ENCODE results near the gene GRID1.
"Not testable (repeated sequence)": the region's sequence is repeated elsewhere in the genome, so short reads cannot be mapped to it uniquely, and the experiment has no call there.

Gene GRID1

DNA sequence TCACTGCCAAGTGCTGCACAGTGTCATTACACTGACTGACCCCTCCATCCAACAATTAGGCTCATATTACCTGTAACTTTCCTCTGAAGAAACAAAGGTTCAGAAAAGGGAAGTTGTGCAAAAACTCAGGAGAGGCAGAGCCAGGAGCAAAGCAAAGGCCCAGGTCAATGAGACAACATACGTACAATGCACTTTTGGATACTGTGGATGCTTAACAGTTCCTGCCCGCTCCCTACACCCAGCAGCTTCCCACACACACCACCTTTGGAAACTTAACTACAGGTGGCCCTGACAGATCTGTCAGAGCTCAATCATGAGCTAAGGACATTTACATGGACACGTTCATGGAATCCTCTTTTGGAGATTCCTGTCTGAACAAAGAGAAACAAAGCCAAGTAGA is 515.9 kb downstream of the GRID1 start:
- no peak overlapping the region for H3K4me3 ChIP-seq (ENCODE audit: low read length)
- no peak for DNase-seq (ENCODE audit: low read depth, low spot score)

DNA sequence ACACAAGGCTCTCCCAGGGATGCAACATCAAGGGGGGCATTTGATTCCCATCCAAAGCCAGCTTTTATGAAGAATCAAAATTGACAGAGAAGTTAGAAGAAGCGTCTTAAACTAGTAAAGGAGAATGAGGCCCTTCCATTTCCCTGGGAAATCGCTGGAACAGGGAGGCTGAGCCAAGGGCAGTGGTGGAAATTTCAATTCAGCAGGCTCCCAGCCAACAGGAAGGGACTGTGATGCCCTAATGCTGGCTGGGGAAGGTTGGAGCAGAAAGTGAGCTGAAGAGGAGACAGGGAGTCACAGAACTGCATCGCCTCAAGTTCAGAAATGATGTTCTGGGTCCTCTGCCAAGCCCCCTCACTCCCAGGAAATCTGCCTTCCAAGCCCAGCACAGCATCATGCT is 517.3 kb downstream of the GRID1 start:
- H3K4me3 ChIP-seq (ENCODE audit: low read length): no peak overlapping the region
- no peak for DNase-seq (ENCODE audit: low read depth, low spot score)

DNA sequence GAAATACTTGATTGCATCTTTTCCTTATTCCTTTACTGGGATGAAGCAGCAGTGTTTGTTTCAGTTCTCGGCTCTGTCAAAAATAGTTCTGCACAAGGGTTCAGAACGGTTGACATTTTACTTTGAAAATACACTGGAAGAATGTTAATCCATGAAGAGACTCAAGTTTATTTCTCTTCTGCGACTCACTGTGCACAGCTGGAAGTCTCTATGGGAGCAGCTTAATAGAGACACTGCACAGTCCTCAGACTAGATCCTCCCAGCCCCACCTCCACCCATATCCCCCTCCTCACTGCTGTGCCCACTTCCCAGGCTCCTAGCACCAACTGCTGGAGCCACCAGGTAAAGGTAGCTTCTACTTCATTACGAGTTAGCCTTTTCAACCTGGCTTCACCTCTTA is 517.8 kb downstream of the GRID1 start:
- H3K4me3 ChIP-seq (ENCODE audit: low read length): no peak overlapping the region
- DNase-seq (ENCODE audit: low read depth, low spot score): no peak

DNA sequence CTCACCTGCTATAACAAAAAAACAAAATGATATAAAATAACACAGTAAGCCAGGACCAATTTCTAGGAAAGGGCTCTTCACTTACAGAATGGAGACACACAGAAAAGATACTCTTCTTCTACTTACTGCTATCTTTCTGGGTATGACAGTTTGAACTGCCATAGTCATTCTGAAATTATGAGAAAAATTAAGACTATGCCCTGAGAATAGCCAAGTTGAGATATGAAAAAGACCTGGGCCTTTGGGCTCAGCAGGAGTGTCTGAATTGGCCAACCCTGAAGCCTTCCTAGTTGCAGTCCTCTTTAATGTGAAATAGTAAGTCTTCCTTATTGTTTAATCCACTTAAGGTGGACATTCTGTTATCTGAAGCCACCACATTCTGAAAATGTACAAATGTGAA is 519.5 kb downstream of the GRID1 start:
- no peak for DNase-seq (ENCODE audit: low read depth, low spot score)

DNA sequence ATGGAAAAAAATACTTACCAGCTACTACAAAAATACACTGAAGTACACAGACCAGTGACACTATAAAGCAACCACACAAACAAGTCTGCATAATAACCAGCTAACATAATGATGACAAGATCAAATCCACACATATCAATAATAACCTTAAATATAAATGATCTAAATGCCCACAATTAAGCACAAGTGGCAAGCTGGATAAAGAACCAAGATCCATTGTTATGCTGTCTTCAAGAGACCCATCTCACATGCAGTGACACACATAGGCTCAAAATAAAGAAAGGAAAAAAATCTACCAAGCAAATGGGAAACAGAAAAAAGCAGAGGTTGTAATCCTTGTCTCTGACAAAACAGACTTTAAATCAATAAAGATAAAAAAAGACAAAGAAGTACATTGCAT is 527.9 kb downstream of the GRID1 start:
- not testable (repeated sequence) for H3K4me3 ChIP-seq (ENCODE audit: low read length); DNase-seq (ENCODE audit: low read depth, low spot score)

More for the DNA sequence above, 519.5 kb downstream of the GRID1 start:
- no peak overlapping the region for H3K4me3 ChIP-seq (ENCODE audit: low read length)

DNA sequence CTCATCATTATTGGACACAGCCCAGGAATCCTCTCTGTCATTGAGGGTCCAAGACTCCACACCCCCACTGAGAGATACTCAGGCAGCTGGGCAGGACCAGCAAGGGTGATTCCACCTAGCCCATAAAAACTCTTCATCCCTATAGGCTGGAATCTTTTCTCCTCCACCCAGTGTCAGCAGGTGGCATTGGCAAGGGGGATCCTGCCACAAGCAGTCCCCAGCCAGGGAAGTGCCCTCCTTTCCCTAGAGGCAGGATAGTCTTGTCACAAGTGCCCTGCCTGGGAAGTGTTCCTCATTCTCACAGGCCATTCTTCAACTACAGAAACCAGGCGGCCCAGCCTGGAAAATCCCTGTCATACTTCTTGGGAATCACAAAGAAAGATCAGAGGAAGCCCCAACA is 533.6 kb downstream of the GRID1 start:
- DNase-seq (ENCODE audit: low read depth, low spot score): no peak
- no peak overlapping the region for H3K4me3 ChIP-seq (ENCODE audit: low read length)

DNA sequence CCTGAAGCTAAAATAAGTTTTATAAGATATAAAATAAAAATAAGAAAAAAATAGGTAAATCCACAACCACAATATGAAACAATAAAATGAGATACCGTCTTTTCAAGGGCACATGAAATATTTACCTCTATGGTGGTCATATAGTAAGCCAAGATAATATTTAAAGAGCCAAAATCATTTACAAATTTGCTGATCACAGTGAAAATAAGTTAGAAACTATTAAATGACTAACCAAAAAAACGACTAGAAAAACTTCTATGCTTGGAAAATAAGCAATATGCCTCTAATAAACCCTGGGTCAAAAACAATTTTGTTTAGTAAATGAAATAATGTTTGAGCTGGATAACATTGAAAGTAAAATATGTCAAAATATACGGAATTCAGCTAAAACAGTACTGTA is 535.2 kb downstream of the GRID1 start:
- H3K4me3 ChIP-seq (ENCODE audit: low read length): no peak overlapping the region
- DNase-seq (ENCODE audit: low read depth, low spot score): no peak

DNA sequence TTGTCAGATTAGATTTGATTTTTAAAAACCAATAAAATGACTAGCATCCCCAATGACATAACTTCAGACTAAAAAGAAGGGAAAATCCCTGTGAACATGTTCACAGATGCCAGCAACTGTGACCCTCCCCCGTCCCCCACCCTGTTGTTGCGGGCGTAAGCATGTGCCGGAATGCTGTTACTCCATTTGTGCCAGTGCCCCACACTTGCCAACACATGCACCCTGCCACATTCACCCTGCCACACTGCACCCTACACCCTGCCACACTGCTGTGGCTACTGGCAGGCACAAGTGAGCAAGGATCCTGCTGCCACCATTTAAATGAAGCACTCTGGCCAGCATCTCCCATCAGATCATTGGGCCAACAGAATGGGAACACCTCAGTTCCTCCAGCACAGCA is 540.2 kb downstream of the GRID1 start:
- DNase-seq (ENCODE audit: low read depth, low spot score): no peak
- H3K4me3 ChIP-seq (ENCODE audit: low read length): no peak overlapping the region

DNA sequence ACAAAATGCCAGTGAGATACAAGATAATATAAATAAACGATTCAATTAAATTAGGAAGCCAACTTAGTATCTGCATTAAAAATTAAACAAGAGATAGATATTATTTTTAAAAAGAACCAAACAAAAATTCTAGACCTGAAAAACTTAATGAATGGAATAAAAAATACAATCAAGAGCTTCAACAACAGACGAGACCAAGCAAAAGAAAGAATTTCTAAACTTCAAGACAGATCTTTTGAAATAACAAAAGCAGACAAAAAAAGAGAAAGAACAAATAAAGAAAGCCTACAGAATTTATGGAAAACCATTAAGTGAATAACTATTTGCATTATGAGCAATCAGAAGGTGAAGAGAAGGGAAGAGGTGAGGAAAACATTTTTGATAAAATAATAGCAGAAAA is 555.2 kb downstream of the GRID1 start:
- H3K4me3 ChIP-seq (ENCODE audit: low read length): no peak overlapping the region
- DNase-seq (ENCODE audit: low read depth, low spot score): no peak

DNA sequence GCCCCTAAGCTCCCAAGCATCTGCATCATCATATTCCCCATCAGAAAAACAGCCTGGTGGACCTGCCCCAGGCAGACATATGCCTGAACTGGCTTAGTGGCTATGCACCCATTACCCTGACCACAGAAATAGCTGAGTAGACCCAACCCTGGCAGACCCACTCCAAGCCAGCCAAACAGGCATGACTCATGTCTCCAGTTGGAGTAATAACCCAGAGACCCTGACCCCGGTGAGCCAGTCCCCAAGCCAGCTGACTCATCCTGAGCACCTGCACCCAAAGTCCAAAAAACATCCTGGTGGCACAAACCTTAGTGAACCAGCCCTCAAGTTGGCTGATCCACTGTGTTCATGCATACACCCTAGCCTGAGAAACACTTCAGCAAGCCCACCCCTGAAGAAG is 555.9 kb downstream of the GRID1 start:
- no peak for DNase-seq (ENCODE audit: low read depth, low spot score)
- H3K4me3 ChIP-seq (ENCODE audit: low read length): no peak overlapping the region

DNA sequence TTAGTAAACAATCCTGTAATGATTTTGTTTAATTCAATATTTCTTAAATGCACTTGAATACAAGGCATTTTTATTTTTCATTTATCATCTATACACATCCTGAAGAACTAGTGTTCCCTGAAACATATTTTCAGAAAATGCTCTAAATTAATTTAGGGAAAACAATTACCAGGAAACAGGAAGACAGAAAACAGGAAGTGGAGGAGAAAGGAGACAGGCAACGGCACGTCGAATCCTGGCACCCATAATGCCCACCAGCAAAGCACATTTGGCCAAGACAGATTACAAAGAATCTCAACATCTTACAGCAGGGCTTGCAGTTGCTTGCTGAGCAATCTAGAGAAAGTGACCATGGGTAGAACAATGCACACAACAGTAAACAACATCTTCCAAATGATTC is 571.1 kb downstream of the GRID1 start:
- no peak for DNase-seq (ENCODE audit: low read depth, low spot score)
- no peak overlapping the region for H3K4me3 ChIP-seq (ENCODE audit: low read length)

DNA sequence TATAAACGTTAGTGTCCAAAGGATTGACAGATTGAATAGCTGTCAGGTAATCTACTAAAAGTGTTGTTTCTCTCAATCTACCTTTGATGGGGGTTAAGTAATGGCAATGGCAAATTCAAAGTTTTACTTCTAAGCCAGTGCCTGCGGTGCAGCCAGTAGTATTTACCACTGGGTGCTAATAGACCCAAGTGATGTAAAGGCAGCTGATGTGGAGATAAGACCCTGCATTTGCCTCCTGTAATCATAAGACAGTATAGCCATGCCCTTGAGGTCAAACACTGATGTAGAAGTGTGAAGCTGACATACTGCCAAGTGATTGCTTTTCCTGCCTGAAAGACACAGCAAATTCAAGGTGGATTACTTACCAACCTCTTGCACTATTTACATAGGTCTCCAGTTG is 572.0 kb downstream of the GRID1 start:
- DNase-seq (ENCODE audit: low read depth, low spot score): no peak
- no peak overlapping the region for H3K4me3 ChIP-seq (ENCODE audit: low read length)

DNA sequence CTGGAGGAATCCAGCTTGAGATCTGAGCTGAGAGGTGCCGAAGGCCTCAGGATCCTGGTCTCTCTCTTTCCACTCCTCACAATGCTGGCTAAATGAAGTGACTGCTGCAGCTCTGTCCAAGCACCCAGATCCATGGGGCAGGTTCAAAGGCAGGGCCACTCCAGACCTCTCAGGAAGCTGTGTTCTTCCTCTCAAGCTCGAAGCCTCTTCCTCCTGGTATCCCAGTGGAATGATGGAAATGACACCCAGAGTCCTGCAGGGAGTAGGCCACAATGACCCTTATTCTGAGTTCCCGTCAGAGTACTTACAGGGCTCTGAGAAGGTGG is 574.1 kb downstream of the GRID1 start:
- DNase-seq (ENCODE audit: low read depth, low spot score): no peak

DNA sequence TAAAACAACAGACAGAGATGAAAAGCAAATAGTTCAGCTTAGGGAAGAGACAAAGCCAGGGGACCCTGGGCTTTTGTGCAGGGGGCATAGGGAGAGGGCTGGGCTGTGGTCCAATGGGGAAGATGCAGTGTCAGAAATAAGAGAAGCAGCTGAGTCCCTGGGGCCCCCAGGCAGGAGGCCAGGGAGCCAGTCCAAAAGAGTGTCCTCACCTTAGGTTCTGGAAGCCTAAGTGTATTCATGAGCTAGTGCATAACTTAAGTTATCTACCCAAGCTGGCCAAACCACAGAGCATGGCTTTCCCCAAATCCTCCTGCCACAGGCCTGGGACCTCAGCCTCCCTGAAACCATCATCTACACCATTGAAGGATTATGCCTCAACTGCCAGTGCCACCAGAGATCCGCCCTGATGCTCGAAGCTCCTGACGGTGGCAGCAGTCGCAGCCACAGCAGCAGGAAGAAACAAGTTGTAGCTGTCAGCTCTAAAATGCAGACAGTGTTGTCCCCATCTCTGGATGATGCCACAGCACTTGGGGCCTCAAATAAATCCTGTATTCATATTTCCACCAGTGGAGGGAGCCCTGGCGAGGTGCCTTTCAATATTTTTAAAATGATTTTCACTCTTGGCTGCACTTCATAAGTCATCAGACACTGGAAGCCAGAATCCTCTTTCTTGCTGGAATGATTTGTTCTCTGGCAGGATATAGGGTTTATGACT is 574.6 kb downstream of the GRID1 start:
- peak; percentile 14 for DNase-seq (ENCODE audit: low read depth, low spot score)
- H3K4me3 ChIP-seq (ENCODE audit: low read length): no peak overlapping the region

More for the DNA sequence above, 574.1 kb downstream of the GRID1 start:
- H3K4me3 ChIP-seq (ENCODE audit: low read length): no peak overlapping the region

DNA sequence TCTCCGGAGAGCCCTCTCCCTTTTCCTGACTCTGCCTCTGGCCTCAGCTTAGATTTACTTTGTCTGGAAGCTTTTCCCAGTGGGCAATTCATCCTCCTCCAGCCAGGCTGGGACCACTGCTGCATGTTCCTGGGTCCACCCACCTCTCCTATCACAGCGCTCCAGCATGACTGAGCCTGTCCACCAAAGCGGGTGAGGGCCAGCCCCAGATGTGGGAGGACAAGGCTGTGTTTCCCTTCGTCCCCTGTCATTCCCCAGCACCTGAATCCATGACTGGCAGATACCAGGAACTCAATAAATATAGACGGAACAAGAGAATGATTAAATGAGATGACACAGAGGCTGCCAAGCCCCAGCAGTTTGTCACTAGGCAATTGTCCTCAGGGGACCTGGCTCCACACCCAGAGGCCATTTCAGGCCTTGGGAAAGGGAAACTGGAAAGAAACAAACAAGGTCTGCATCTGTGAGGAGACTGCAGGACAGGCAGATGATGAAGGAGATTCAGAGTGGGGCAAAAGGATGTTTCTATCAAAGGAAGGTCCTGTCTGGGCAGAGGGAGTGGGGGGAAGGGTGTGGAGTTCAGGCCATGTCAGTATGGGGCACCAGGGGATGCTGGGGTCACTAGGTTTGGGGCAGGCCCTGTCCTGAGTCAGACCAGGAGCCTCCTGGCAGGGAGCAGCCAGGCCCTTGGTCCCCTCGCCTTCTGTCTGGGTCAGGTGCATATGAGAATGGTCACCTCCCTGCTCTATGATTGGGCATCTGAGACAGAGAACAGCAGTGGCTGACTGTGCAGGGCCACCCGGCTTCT is 576.4 kb downstream of the GRID1 start:
- no peak overlapping the region for H3K4me3 ChIP-seq (ENCODE audit: low read length)
- no peak for DNase-seq (ENCODE audit: low read depth, low spot score)

DNA sequence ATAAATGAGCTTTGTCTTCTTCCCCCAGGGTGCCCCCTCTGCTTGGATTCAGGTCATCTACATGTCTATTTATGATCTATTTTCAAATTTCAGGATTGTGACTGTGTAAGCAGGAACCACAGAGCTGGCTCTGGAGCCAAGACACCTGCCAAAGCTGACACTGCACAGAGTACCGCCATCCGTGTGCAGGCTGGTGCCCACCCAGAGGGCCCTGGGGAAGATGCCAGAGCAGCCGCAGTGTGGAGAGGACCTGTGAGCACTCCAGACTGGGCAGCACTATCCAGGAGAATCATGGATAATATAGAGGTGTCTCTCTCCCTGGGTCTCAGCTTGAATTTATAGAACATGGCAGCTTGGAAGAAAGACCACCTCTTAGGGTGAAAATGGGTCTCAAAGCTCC is 577.5 kb downstream of the GRID1 start:
- no peak for DNase-seq (ENCODE audit: low read depth, low spot score)
- H3K4me3 ChIP-seq (ENCODE audit: low read length): no peak overlapping the region

DNA sequence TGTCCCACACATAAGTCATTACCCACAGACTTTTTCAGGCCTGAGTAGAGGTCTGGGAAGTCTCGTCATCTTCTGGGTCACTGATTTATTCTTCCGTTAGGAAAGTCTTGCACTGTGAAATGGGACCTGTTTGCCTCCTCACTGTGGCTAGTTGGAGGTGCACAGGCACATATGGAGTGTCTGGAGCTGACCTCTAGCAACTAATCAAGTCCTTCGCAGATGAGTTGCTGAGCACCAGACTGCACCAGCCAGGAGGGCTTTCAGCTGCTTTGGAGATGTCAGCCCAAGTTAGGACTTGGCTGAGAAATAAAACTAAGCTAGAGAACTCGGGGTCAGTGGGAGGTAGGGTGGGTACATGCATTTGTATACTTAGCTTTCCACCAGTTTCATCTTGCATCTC is 578.0 kb downstream of the GRID1 start:
- H3K4me3 ChIP-seq (ENCODE audit: low read length): no peak overlapping the region
- DNase-seq (ENCODE audit: low read depth, low spot score): no peak

DNA sequence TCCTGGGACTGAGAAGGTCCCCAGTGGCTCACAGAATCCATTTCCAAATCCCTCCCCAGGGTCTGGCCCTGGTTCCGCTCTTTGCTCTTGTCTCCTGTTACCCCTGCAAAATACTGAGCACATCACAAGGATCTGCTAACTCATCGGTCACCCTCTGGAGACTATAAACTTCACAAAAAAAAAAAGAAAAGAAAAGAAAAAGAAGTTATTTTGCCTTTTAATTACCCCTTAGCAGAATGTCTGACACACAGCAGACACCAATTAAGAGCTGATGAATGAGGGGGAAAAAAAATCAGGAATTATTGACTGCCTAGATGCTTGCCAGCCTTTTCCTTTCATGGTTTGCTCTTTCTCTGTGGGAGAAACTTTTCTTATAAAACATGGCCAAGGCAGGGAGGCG is 578.7 kb downstream of the GRID1 start:
- H3K4me3 ChIP-seq (ENCODE audit: low read length): no peak overlapping the region
- DNase-seq (ENCODE audit: low read depth, low spot score): no peak

DNA sequence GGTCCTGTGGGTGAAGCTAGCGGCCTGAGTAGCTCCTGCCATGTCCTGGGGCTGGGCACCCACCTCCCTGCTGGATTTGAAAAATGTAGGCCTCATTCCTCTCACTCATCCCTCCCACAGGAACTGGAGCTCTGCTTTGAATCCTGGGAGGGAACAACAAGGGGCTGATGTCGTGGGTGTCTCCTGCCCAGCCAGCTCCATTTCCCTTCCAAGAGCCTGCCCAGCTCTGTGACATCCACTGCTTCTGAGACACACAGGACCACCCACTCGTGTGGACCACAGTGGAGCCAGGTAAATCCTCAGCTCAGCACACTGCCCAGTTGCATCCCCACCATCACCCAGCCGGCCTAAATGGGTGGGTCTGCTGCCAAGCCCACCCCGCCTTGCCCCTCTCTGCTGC is 579.2 kb downstream of the GRID1 start:
- no peak overlapping the region for H3K4me3 ChIP-seq (ENCODE audit: low read length)
- no peak for DNase-seq (ENCODE audit: low read depth, low spot score)

DNA sequence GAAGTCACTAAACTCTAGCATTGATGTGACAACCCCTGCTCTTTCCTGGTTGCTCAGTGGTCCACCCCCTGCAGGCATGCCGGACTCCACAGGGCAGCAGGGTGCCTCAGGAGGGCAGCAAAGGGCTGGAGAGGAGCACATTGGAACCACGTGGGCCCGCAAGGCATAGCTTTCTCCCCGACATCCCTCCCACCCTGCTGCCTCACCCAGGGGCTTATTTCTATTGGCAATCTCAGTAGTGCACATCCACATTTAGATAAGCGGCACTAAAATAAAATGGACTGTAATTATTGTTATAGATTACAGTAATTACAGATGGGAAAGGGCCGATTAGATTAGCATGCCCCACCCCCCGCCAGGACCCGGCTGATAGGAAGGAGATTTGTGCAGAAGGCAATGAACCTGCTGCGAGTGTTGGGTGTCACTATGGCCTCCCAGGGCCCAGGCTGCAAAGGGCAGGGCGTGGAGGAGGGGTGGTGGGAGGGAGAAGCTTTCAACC is 580.1 kb downstream of the GRID1 start:
- no peak overlapping the region for H3K4me3 ChIP-seq (ENCODE audit: low read length)
- no peak for DNase-seq (ENCODE audit: low read depth, low spot score)

DNA sequence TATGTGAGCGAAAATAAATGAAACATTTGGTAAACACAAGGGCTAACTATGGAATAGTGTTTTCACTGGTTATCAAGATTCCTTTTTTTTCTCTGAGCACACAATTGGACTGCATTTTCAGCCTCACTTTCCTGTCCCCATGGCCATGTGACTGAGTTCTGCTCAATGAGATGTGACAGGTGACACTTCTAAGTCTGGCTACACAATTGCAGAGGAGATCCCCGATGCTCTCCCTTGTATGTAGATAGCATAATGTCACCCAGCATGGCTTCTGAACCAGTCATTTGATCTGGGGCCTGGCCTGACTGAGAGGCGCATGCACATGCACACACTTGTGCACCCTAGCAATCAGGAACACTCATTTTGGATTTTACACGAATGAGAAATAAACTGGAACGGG is 581.8 kb downstream of the GRID1 start:
- no peak for DNase-seq (ENCODE audit: low read depth, low spot score)

More for the DNA sequence above, 581.8 kb downstream of the GRID1 start:
- no peak overlapping the region for H3K4me3 ChIP-seq (ENCODE audit: low read length)
